ENCODE measurements around the gene CSDE1. TPM values are rescaled to one million over a fixed set of nuclear protein-coding genes. Genes with fewer than 3 reads are reported as not detected.
A peak's percentile ranks its signal among the peaks of the same experiment; 100 is the strongest.

Gene CSDE1
- polyA plus RNA-seq, 3 donors: 177 to 324 (median 251) TPM

GRCh38 chr1:114764689-114765088 lies 6.9 kb upstream of the CSDE1 start:
- no peak overlapping the region for H3K4me3 Mint-ChIP-seq
- peaks cover 4 to 11% of the 10 kb centered on the region in 2 donors for H3K36me3 ChIP-seq (replicated peaks in 1 of 2; ENCODE audit: control insufficient read depth in 1 of 2, insufficient read depth in 2 of 2, low read length in 2 of 2)
- DNase-seq: no peak
- no peak overlapping the region for H3K9ac ChIP-seq (ENCODE audit: insufficient read depth, low read length, poor library complexity, severe bottlenecking)
- no peaks in the 10 kb centered on the region for H3K4me1 Mint-ChIP-seq
- H3K27me3 Mint-ChIP-seq (ENCODE audit: low read depth in 3 of 3): peaks cover 2 to 6% (median 2%) of the 10 kb centered on the region in 3 donors
- no peaks in the 10 kb centered on the region for H3K4me1 ChIP-seq (ENCODE audit: control insufficient read depth in 1 of 2, insufficient read depth in 2 of 2, low read length in 2 of 2)
- no peaks in the 10 kb centered on the region for H3K27me3 ChIP-seq (ENCODE audit: control insufficient read depth in 2 of 2, insufficient read depth in 2 of 2, low read length in 2 of 2)
- H3K9me3 Mint-ChIP-seq: peaks cover 5 to 19% (median 9%) of the 10 kb centered on the region in 7 donors
- H3K36me3 Mint-ChIP-seq: peaks cover 6 to 9% of the 10 kb centered on the region in 2 donors
- H3K79me2 ChIP-seq (ENCODE audit: insufficient read depth, low read length): no peaks in the 10 kb centered on the region
- no peak overlapping the region for H3K27ac ChIP-seq (ENCODE audit: low read depth in 1 of 2, low read length in 2 of 2)
- no peak overlapping the region for H3K4me2 ChIP-seq (replicated peaks; ENCODE audit: extremely low read depth, low read length, poor library complexity, severe bottlenecking)
- TF ChIP-seq CTCF (IDR thresholded peaks at IDR 0.05): no peak
- no peak overlapping the region for H3K4me3 ChIP-seq (replicated peaks in 1 of 3; ENCODE audit: low read depth in 2 of 3, low read length in 3 of 3)
- no peaks in the 10 kb centered on the region for H4K20me1 ChIP-seq (ENCODE audit: insufficient read depth, low read length)
- intact Hi-C loops (cut with micrococcal nuclease): loop anchor here in 1 of 2 donors (5.0 kb wide), 1 partner anchor 182 kb away; the partner anchor contains the start of gene BCAS2
- no peak overlapping the region for H3K27ac Mint-ChIP-seq
- H3K9me3 ChIP-seq (replicated peaks in 1 of 2; ENCODE audit: control insufficient read depth in 1 of 2, insufficient read depth in 1 of 2, low read length in 2 of 2): peaks cover 0 to 12% of the 10 kb centered on the region in 2 donors
- WGBS (ENCODE audit: insufficient coverage): 93% methylated on average over 2 of the region's 4 CpGs
- no peak overlapping the region for H2AFZ ChIP-seq (ENCODE audit: insufficient read depth, low read depth, low read length, poor library complexity, severe bottlenecking)

- peak overlapping the region; percentile 88 to 98 (median 97) for H3K4me3 ChIP-seq (replicated peaks in 1 of 3; ENCODE audit: low read depth in 2 of 3, low read length in 3 of 3)
- peak overlapping the region; percentile 85 for H3K4me2 ChIP-seq (replicated peaks; ENCODE audit: extremely low read depth, low read length, poor library complexity, severe bottlenecking)
- peaks cover 0 to 7% (median 3%) of the 10 kb centered on the region in 7 donors for H3K9me3 Mint-ChIP-seq
- intact Hi-C loops (cut with micrococcal nuclease): loop anchor here (5.0 kb wide), 4 partner anchors 41 to 946 kb away; partner anchors contain the start of genes BCAS2 (in 1 of the 2), NRAS (in 1 of the 2), RSBN1 (in 1 of the 2) and TRIM33 (in 1 of the 2)
- no peaks in the 10 kb centered on the region for H3K36me3 ChIP-seq (replicated peaks in 1 of 2; ENCODE audit: control insufficient read depth in 1 of 2, insufficient read depth in 2 of 2, low read length in 2 of 2)
- H3K4me1 Mint-ChIP-seq: peaks cover 43% of the 10 kb centered on the region
- H3K36me3 Mint-ChIP-seq: peaks cover 0 to 9% of the 10 kb centered on the region in 2 donors
- peak overlapping the region; percentile 100 for H3K9ac ChIP-seq (ENCODE audit: insufficient read depth, low read length, poor library complexity, severe bottlenecking)
- H3K27ac Mint-ChIP-seq: peak overlapping the region; percentile 99 to 100 (median 100)
- peaks cover 31 to 44% of the 10 kb centered on the region in 2 donors for H3K4me1 ChIP-seq (ENCODE audit: control insufficient read depth in 1 of 2, insufficient read depth in 2 of 2, low read length in 2 of 2)
- peaks cover 39% of the 10 kb centered on the region for H4K20me1 ChIP-seq (ENCODE audit: insufficient read depth, low read length)
- 0% methylated on average over 1 of the region's 6 CpGs for WGBS (ENCODE audit: insufficient coverage)
- H3K9me3 ChIP-seq (replicated peaks in 1 of 2; ENCODE audit: control insufficient read depth in 1 of 2, insufficient read depth in 1 of 2, low read length in 2 of 2): no peaks in the 10 kb centered on the region
- no peaks in the 10 kb centered on the region for H3K27me3 Mint-ChIP-seq (ENCODE audit: low read depth in 3 of 3)
- TF ChIP-seq CTCF (IDR thresholded peaks at IDR 0.05): peak; percentile 53
- H2AFZ ChIP-seq (ENCODE audit: insufficient read depth, low read depth, low read length, poor library complexity, severe bottlenecking): peak overlapping the region; percentile 79
- peak overlapping the region; percentile 99 to 100 for H3K27ac ChIP-seq (ENCODE audit: low read depth in 1 of 2, low read length in 2 of 2)
- peak in 2 of 3 donors; percentile 27 to 42 for DNase-seq
- H3K79me2 ChIP-seq (ENCODE audit: insufficient read depth, low read length): peaks cover 45% of the 10 kb centered on the region
- peak overlapping the region; percentile 95 to 98 for H3K4me3 Mint-ChIP-seq
- H3K27me3 ChIP-seq (ENCODE audit: control insufficient read depth in 2 of 2, insufficient read depth in 2 of 2, low read length in 2 of 2): no peaks in the 10 kb centered on the region
These were observed 560 bp upstream of the CSDE1 start for GRCh38 chr1:114758256-114758832.

Measured in CD14-positive monocyte (primary cell).